ENCODE data around the gene GINS2.

DNA sequence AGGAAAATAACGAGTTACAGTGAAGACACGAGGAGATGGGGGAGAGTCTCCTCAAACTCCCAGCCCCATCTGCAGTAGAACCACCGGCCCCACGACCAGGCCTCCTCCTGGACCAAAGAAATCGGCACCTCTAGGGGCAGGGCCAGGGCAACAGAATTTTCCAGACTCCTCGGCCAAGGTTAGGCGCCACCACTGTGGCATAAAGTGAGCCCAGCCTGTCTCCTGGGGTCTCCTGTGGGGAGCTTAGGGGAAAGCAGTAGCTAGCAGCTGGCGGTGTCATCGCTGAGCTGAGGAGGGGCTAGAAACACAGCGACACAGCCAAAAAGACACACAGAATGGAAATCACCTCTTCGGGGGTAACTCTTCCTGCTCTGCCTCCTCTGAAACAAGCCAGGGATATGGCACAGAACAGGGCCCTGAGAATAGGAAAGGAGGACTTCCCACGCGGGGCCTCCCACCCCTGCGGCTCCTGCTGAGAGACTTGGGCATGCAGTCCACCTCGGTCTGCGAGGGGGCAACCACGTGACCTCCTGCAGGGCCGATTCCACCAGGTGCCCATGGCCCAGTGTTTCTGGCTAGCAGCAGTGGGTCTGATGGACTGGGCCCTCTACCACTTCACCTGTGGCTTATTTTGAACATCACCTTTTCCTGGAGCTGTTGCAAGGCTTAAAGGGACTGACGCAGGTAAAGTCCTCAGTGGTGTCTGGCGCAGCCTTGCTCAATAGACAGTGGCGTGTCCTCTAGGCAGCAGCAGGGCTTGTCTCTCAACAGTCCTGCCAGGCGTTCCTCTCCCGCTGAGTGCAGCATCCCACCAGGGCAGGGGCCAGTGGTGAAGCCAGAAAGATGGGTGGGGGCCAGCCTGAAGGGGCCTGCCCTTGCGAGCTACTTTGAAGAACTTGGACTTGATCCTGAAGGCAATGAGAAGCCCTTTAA is 6.7 kb upstream of the GINS2 start:
- TF ChIP-seq CTCF (IDR thresholded peaks at IDR 0.05; ENCODE audit: low read length) (no peak), EZH2 (IDR thresholded peaks at IDR 0.05; ENCODE audit: borderline replicate concordance, low read length) (no peak)

All from OCI-LY1 (cell line).